Ascending aorta (tissue), 2 donors: Measurements from ENCODE around the gene NTM. TPM values are rescaled to one million over a fixed set of nuclear protein-coding genes. Genes with fewer than 3 reads are reported as not detected.

Experiments used
- DNase-seq, 2 donors: peaks; one replicate each; pipeline ENCODE4 v3.0.0-alpha.2; 2019; ENCODE audit warnings: low spot score in 2 of 2
- H3K27ac ChIP-seq, 2 donors: fragments of 200-600 bp; sonication (generic); one replicate each; pipeline ENCODE4 v1.5.1; 2016 to 2017; ENCODE audit warnings: mild to moderate bottlenecking in 1 of 2
- H3K27me3 ChIP-seq: fragments of 200-600 bp; sonication (generic); one replicate; pipeline ENCODE4 v1.5.1; 2017
- H3K36me3 ChIP-seq, 2 donors: fragments of 200-600 bp; sonication (generic); one replicate each; pipeline ENCODE4 v1.5.1; 2016
- H3K4me1 ChIP-seq, 2 donors: fragments of 200-600 bp; sonication (generic); one replicate each; pipeline ENCODE4 v1.5.1; 2016 to 2017; ENCODE audit warnings: mild to moderate bottlenecking in 1 of 2
- H3K4me3 ChIP-seq, 2 donors: fragments of 200-600 bp; sonication (generic); one replicate each; pipeline ENCODE4 v1.5.1; 2016 to 2017; ENCODE audit warnings: mild to moderate bottlenecking in 1 of 2
- H3K9me3 ChIP-seq, 2 donors: fragments of 200-600 bp; sonication (generic); one replicate each; pipeline ENCODE4 v1.5.1; 2016
- intact Hi-C: fragments of 100-400 bp; cut with DNase I; formaldehyde crosslinking; loops from one replicate; pipeline ENCODE4 v1.15.1; 2023
- total RNA-seq: library from RNA; depleted of rRNA; stranded (reverse); fragments of >200 nt; gene quantifications from one replicate; pipeline ENCODE4 v1.1.0, GENCODE V29; 2016
- TF ChIP-seq, protein P1 (sequence below), 3 experiments: fragments of 200-600 bp in 2 of 3; fragments of 450-650 bp in 1 of 3; sonication (generic) in 2 of 3; IDR thresholded peaks; one replicate each; pipeline ENCODE4 v1.5.1; 2016 to 2019; ENCODE audit warnings: antibody characterized with exemption in 3 of 3, mild to moderate bottlenecking in 1 of 3, moderate library complexity in 1 of 3

Gene NTM
- total RNA-seq, 1 donor from 2014 or later: not detected

DNA sequence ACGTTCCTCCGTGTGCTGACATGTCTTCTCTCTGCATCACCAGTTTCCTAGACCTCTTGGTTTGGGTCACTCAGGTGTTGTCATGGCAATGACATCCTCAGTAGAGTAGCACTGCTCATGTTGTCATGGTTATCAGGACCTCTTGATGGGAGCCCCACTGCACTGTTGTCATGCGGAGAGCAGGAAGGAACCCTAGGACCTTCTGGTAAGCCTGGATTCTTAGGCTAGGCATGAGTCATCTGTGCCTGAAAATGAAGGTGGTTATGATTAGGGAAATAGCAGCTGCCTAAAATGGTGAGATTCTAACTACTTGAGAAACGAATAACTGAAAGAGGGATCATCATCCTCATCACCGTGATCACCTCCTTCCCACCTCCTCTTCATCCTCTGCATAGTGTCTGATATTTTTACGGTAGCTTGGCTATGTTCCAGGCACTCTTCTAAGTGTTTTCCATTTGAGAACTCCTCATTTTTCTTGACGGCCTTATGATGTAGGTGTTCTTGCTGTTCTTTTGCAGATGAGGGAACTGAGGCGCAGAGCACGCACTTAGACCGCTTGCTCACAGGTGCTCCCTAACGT is 858.4 kb downstream of the NTM start:
- TF ChIP-seq, protein P1, sequence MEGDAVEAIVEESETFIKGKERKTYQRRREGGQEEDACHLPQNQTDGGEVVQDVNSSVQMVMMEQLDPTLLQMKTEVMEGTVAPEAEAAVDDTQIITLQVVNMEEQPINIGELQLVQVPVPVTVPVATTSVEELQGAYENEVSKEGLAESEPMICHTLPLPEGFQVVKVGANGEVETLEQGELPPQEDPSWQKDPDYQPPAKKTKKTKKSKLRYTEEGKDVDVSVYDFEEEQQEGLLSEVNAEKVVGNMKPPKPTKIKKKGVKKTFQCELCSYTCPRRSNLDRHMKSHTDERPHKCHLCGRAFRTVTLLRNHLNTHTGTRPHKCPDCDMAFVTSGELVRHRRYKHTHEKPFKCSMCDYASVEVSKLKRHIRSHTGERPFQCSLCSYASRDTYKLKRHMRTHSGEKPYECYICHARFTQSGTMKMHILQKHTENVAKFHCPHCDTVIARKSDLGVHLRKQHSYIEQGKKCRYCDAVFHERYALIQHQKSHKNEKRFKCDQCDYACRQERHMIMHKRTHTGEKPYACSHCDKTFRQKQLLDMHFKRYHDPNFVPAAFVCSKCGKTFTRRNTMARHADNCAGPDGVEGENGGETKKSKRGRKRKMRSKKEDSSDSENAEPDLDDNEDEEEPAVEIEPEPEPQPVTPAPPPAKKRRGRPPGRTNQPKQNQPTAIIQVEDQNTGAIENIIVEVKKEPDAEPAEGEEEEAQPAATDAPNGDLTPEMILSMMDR (IDR thresholded peaks at IDR 0.05): no peak
- no peaks in the 10 kb centered on the region for H3K4me1 ChIP-seq
- H3K9me3 ChIP-seq: no peaks in the 10 kb centered on the region
- no peaks in the 10 kb centered on the region for H3K36me3 ChIP-seq
- no peak for DNase-seq
- intact Hi-C loops: no loop called here
- no peak overlapping the region for H3K4me3 ChIP-seq
- H3K27ac ChIP-seq: no peak overlapping the region
- H3K27me3 ChIP-seq: no peaks in the 10 kb centered on the region

DNA sequence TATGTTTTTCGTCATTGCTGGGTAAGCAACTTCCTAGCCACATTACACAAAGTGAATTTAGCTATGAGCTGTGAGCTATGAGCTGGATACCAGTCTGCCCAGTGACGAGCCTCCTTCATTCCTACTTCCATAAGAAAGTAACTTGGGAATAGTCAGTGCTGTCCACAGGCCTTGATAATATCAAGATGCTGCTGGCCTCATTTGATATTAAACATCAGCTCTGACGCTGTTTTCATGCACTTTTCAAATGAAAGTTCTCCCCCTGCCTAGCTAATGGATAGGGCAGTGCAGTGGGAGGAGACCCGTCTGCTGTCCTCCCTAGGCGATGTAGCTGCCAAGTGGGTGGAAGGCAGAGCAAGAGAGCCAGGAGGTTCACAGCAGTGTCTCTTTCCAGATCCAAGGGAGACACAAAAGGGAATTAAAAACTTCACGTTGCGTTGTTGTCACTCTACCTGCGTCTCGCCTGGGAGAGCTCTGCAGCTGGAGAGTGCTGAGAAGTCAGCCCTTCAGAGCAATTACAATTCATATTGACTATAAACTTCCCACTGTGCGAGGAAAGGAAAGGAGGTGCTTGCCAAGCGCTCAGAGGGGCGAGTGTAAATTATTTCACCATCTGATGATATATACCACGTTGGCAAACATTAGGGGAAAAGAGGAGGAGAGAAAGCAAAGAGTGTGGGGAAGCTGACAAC is 861.4 kb downstream of the NTM start:
- Histone ChIP-seq H3K27ac (no peak overlapping the region), H3K4me1 (no peaks in the 10 kb centered on the region), H3K36me3 (no peaks in the 10 kb centered on the region), H3K4me3 (no peak overlapping the region), H3K27me3 (no peaks in the 10 kb centered on the region), H3K9me3 (no peaks in the 10 kb centered on the region)
- intact Hi-C loops: no loop called here
- TF ChIP-seq, protein P1 (IDR thresholded peaks at IDR 0.05): no peak
- DNase-seq: no peak

DNA sequence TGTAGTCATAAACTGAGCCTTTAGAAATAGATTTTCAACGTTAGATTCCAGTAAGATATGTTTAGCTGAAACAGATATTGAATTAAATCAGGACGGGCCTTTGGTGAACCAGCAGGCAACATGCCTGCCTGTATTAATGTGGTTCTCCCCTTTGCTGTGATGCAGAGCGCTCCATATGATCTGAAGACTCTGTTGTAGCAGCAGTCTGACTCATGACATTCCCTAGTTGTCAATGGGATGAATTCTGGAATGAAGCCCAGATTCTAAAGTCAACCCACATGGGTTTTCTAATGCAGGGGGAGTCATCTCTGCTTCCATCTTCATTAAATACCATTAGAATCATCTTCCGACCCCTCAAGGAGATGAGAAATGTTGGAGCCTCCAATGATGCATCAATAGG is 864.5 kb downstream of the NTM start:
- no peaks in the 10 kb centered on the region for H3K36me3 ChIP-seq
- no peak overlapping the region for H3K27ac ChIP-seq
- H3K27me3 ChIP-seq: no peaks in the 10 kb centered on the region
- no peak for DNase-seq
- no peaks in the 10 kb centered on the region for H3K4me1 ChIP-seq
- H3K9me3 ChIP-seq: no peaks in the 10 kb centered on the region
- no peak overlapping the region for H3K4me3 ChIP-seq
- intact Hi-C loops: no loop called here
- TF ChIP-seq, protein P1 (IDR thresholded peaks at IDR 0.05): no peak

DNA sequence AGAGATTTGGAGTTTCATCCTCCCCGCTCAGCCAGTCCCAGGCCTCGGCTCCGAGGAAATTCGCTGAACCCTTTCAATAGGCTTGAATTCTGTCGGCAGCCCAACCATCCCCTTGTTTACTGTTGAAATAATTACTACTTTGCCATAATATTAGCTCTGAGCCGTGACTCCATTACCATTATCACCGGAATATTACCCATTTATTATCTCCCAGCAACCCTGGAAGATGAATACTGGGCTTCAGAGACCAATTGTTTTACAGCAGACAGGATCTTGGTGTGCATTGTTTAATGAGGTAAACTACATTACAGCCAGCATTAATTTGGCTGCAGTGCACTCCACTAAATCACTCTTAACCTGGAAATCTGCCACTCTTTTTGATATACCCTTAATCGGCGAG is 867.4 kb downstream of the NTM start:
- TF ChIP-seq, protein P1 (IDR thresholded peaks at IDR 0.05): no peak

DNA sequence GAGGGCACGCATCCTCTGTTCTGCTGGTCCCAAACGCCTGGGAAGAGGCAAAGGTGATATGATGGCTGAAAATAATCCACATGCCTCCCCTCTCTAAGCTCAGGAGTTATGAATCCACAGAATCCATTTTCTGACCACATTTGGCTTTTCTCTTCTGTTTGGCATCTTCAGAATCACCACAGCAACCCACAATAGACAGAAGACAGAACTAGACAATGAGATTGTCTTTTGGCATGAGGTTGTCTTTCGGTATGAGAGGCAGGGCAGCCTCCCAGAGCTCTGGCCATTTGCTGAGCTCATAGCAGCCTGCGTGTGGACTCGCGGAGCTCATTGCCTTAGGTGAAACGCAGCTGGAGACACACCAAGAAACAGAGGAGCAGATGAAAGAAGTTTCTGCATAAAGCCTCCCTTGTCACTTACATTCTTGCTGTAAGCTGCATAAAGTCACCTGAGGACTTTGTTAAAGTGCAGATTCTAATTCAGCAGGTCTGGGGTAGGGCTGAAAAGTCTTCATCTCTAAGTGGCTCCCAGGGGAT is 868.0 kb downstream of the NTM start:
- no peaks in the 10 kb centered on the region for H3K9me3 ChIP-seq
- no peaks in the 10 kb centered on the region for H3K4me1 ChIP-seq
- H3K27me3 ChIP-seq: no peaks in the 10 kb centered on the region
- no peak overlapping the region for H3K27ac ChIP-seq
- DNase-seq: no peak
- no peak overlapping the region for H3K4me3 ChIP-seq
- intact Hi-C loops: no loop called here
- TF ChIP-seq, protein P1 (IDR thresholded peaks at IDR 0.05): no peak
- H3K36me3 ChIP-seq: no peaks in the 10 kb centered on the region

More for the DNA sequence above, 867.4 kb downstream of the NTM start:
- DNase-seq: no peak
- Histone ChIP-seq H3K4me1 (no peaks in the 10 kb centered on the region), H3K27me3 (no peaks in the 10 kb centered on the region), H3K9me3 (no peaks in the 10 kb centered on the region), H3K4me3 (no peak overlapping the region), H3K36me3 (no peaks in the 10 kb centered on the region), H3K27ac (no peak overlapping the region)
- intact Hi-C loops: no loop called here
